ENCODE results near the gene PPP2R2C.

PPP2R2C gene

DNA sequence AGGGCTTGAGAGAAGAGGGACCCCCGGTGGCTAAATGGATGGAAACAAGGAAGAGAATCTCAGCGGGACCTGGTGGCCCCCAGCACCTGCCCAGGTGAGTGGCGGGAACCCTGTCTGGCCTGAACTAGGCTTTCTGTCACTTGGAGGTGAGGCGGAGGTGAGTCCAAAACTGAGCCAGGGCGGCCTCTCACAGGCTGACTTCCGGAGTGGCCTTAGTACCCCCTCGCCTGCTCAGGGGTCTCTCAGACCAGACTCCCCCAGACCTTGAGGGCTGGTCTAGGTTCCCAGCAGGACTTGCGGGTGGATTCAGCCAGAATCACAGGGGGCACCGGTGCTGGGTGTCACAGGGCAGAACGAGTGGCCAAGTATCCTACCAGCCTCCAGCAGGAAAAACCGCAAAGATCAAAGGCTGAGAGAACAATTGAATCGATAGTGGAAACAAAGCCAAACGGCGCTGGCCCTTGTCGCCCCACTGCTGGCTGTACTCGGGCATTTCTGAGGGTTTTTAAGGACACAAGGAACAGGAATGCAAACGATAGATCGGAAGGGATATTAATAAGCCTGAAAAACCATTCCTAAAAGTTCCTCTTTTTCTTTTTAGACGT, 135.0 kb downstream of the PPP2R2C start:
- TF ChIP-seq, protein P1, sequence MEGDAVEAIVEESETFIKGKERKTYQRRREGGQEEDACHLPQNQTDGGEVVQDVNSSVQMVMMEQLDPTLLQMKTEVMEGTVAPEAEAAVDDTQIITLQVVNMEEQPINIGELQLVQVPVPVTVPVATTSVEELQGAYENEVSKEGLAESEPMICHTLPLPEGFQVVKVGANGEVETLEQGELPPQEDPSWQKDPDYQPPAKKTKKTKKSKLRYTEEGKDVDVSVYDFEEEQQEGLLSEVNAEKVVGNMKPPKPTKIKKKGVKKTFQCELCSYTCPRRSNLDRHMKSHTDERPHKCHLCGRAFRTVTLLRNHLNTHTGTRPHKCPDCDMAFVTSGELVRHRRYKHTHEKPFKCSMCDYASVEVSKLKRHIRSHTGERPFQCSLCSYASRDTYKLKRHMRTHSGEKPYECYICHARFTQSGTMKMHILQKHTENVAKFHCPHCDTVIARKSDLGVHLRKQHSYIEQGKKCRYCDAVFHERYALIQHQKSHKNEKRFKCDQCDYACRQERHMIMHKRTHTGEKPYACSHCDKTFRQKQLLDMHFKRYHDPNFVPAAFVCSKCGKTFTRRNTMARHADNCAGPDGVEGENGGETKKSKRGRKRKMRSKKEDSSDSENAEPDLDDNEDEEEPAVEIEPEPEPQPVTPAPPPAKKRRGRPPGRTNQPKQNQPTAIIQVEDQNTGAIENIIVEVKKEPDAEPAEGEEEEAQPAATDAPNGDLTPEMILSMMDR (IDR thresholded peaks at IDR 0.05; ENCODE audit: poor library complexity, severe bottlenecking): no peak
- H3K27me3 ChIP-seq (ENCODE audit: insufficient read depth, poor library complexity, severe bottlenecking): peaks cover 4% of the 10 kb centered on the region
- no peaks in the 10 kb centered on the region for H3K36me3 ChIP-seq (ENCODE audit: low read depth)
- DNase-seq (ENCODE audit: low spot score): no peak
- no peak overlapping the region for H3K27ac ChIP-seq (ENCODE audit: poor library complexity, severe bottlenecking)
- no peaks in the 10 kb centered on the region for H3K9me3 ChIP-seq (ENCODE audit: severe bottlenecking)
- ATAC-seq (ENCODE audit: low read depth): no peak
- no peak overlapping the region for H3K4me3 ChIP-seq (ENCODE audit: severe bottlenecking)
- no peaks in the 10 kb centered on the region for H3K4me1 ChIP-seq (ENCODE audit: insufficient read depth, poor library complexity, severe bottlenecking)

DNA sequence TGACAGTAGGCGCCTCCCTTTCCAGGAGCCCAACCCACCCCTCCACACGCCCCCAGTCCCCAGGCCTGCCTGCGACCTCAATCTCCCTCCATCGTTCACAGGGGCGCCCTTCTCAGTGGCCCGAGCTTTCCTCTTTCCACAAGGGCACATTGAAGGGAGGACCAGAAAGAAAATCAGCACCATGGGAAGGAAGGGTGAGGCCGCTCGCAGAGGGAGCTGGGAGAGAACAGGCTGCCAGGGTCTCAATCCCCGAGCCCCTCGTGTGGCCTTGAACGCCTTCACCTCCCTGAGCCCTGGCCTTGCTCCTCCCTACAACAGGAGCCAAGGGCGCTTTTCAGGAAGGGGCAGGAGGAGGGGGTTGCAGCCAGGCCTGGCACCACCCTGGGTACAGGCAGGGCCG, 136.2 kb downstream of the PPP2R2C start:
- Histone ChIP-seq H3K4me1 (ENCODE audit: insufficient read depth, poor library complexity, severe bottlenecking) (no peaks in the 10 kb centered on the region), H3K9me3 (ENCODE audit: severe bottlenecking) (no peaks in the 10 kb centered on the region), H3K36me3 (ENCODE audit: low read depth) (no peaks in the 10 kb centered on the region), H3K4me3 (ENCODE audit: severe bottlenecking) (no peak overlapping the region), H3K27me3 (ENCODE audit: insufficient read depth, poor library complexity, severe bottlenecking) (peaks cover 4% of the 10 kb centered on the region), H3K27ac (ENCODE audit: poor library complexity, severe bottlenecking) (no peak overlapping the region)
- DNase-seq (ENCODE audit: low spot score) (no peak), ATAC-seq (ENCODE audit: low read depth) (no peak)
- TF ChIP-seq, protein P1 (IDR thresholded peaks at IDR 0.05; ENCODE audit: poor library complexity, severe bottlenecking): no peak

DNA sequence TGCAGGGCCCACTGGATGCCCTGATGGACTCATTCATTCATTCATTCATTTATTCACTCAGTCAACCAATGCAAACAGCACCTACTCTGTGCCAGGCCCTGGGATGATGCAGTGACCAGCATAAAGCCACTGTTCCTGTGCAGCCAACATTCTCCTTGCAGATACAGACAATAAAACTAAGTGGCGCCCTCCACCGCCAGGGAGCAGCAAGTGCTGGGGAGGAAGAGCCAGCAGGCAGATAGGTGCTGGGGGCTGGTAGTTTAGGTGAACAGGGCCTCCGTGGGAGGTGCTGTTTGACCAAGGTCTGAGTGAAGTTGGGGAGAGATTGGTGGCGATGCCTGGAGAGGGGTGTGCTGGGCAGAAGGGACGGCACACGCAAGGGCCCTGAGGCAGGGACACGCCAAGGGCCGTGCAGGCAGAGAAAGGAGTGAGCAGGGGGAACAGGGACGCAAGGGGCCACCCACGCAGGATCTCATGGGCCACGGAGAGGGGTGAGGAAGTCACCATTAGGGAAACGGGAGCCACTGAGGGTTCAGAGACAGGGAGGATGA, 137.3 kb downstream of the PPP2R2C start:
- Histone ChIP-seq H3K36me3 (ENCODE audit: low read depth) (no peaks in the 10 kb centered on the region), H3K4me3 (ENCODE audit: severe bottlenecking) (no peak overlapping the region), H3K27me3 (ENCODE audit: insufficient read depth, poor library complexity, severe bottlenecking) (peaks cover 4% of the 10 kb centered on the region), H3K9me3 (ENCODE audit: severe bottlenecking) (no peaks in the 10 kb centered on the region), H3K4me1 (ENCODE audit: insufficient read depth, poor library complexity, severe bottlenecking) (no peaks in the 10 kb centered on the region), H3K27ac (ENCODE audit: poor library complexity, severe bottlenecking) (no peak overlapping the region)
- DNase-seq (ENCODE audit: low spot score) (no peak), ATAC-seq (ENCODE audit: low read depth) (no peak)
- TF ChIP-seq, protein P1 (IDR thresholded peaks at IDR 0.05; ENCODE audit: poor library complexity, severe bottlenecking): no peak

DNA sequence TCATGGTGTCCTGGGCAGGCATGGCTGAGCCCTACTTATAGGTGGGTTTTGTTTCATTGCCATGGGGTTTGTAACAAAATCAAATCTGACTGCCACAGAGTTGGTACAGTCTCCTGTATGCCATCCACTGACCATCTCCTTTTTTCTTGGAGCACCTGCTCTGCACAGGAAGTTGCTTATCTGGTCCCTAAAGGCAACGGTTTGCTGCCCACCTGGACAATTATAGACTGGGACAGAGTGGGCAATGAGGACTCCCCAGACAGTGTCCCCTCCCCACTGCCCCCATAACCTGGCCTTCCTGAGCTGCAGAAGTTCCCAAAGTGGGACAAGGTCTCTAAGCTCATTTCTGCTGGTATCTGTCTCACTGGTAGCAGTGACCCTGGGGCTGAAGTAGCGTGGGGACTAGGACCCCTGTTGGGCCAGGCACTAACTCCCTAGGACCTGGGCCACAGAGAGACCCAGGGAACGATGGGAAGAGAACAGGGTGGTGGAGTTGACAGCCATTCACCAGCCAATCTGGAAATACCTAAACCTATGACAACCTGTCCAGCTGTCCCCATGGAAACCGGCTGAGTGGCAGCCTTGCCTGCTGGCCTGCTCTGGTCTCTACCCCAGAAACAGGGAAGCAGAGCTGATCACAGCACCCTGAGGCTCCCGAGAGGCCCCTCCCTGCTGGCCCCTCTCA, 138.1 kb downstream of the PPP2R2C start:
- Histone ChIP-seq H3K27ac (ENCODE audit: poor library complexity, severe bottlenecking) (no peak overlapping the region), H3K4me3 (ENCODE audit: severe bottlenecking) (no peak overlapping the region), H3K9me3 (ENCODE audit: severe bottlenecking) (no peaks in the 10 kb centered on the region), H3K27me3 (ENCODE audit: insufficient read depth, poor library complexity, severe bottlenecking) (peaks cover 4% of the 10 kb centered on the region), H3K4me1 (ENCODE audit: insufficient read depth, poor library complexity, severe bottlenecking) (no peaks in the 10 kb centered on the region), H3K36me3 (ENCODE audit: low read depth) (no peaks in the 10 kb centered on the region)
- no peak for DNase-seq (ENCODE audit: low spot score)
- no peak for ATAC-seq (ENCODE audit: low read depth)
- TF ChIP-seq, protein P1 (IDR thresholded peaks at IDR 0.05; ENCODE audit: poor library complexity, severe bottlenecking): no peak
